Activated naive CD4-positive, alpha-beta T cell treated with anti-CD3 and anti-CD28 coated beads for 36 hours (primary cell): ENCODE measurements around the gene KLHL20. TPM values are rescaled to one million over a fixed set of nuclear protein-coding genes. Genes with fewer than 3 reads are reported as not detected.
"Not testable (repeated sequence)": the region's sequence is repeated elsewhere in the genome, so short reads cannot be mapped to it uniquely, and the experiment has no call there.

Source experiments
- CTCF ChIA-PET: fragments of 350-600 bp; sonication (Branson Sonifier 250); formaldehyde crosslinking; loops from one replicate; lab custom pipeline; 2021; ENCODE audit warnings: antibody characterized with exemption; lab: Charles Lee
- DNase-seq: peaks from one replicate; pipeline ENCODE4 v3.0.0-alpha.2; 2020
- H3K27ac Mint-ChIP-seq: one replicate; pipeline ENCODE4 v1.8.0; 2021; ENCODE audit warnings: mild to moderate bottlenecking, mixed read lengths
- H3K27me3 Mint-ChIP-seq: one replicate; pipeline ENCODE4 v1.8.0; 2021; ENCODE audit warnings: low read depth, mixed read lengths
- H3K36me3 Mint-ChIP-seq: one replicate; pipeline ENCODE4 v1.8.0; 2021; ENCODE audit warnings: low read depth, mixed read lengths
- H3K4me1 Mint-ChIP-seq: one replicate; pipeline ENCODE4 v1.8.0; 2021; ENCODE audit warnings: low read depth, mixed read lengths
- H3K4me3 Mint-ChIP-seq: one replicate; pipeline ENCODE4 v1.8.0; 2021; ENCODE audit warnings: mild to moderate bottlenecking, moderate library complexity, mixed read lengths
- H3K9me3 Mint-ChIP-seq: one replicate; pipeline ENCODE4 v1.8.0; 2021; ENCODE audit warnings: mixed read lengths
- intact Hi-C: fragments of 100-400 bp; cut with micrococcal nuclease; formaldehyde crosslinking; loops from one replicate; pipeline ENCODE4 v1.15.1; 2023
- total RNA-seq, 2 experiments: library from RNA; stranded (reverse); gene quantifications; one replicate each; pipeline ENCODE4 v1.2.3, GENCODE V29; 2021

Gene KLHL20
- total RNA-seq, 2 experiments from 2014 or later = 13.0 to 14.9 TPM

DNA sequence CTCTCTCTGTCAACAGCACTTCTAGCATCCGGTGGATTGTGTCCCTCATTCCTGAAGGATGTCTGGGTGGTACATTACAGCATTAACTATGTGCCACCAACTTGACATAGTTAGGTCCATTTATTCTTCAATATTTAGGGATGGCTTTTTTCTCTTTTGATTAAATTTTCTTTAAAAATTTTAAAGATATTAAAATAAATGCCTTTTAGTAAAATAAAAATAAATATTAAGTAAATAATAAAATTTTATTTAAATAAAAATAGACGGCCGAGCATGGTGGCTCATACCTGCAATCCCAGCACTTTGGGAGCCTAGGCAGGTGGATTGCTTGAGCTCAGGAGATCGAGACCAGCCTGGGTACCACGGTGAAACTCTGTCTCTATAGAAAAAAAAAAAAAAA is 9.7 kb upstream of the KLHL20 start:
- no peak for DNase-seq
- intact Hi-C loops = no loop called here
- no peak overlapping the region for H3K4me3 Mint-ChIP-seq
- CTCF ChIA-PET = no interaction called here
- H3K27me3 Mint-ChIP-seq = peaks cover 3% of the 10 kb centered on the region
- H3K4me1 Mint-ChIP-seq = no peaks in the 10 kb centered on the region
- H3K27ac Mint-ChIP-seq = no peak overlapping the region
- peaks cover 2% of the 10 kb centered on the region for H3K9me3 Mint-ChIP-seq
- H3K36me3 Mint-ChIP-seq = no peaks in the 10 kb centered on the region

DNA sequence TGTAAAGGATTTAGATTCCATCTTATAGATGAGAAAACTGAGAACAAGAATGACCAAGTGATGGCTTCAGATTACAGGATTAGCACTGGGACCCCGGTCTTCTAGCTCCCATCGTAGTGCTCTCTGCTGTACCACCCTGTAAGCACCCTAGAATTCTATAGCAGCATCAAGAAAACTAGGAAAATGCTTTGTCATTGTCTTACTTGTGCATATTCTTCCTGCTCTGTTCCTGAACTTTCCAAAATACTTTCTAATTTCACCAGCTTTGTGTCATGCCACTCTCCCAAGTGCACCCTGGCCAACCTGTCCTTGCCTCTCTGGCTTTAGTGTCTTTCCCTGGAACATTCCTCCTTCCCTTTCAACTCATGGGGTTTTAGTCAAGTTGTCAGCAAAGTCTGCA is 6.0 kb upstream of the KLHL20 start:
- H3K4me3 Mint-ChIP-seq = no peak overlapping the region
- CTCF ChIA-PET = interaction anchor here (0.8 kb wide), 1 partner anchor 277 kb away, joined by 3 read pairs; no protein-coding TSS in a partner anchor
- no peak for DNase-seq
- H3K27ac Mint-ChIP-seq = no peak overlapping the region
- peaks cover 16% of the 10 kb centered on the region for H3K27me3 Mint-ChIP-seq
- no peaks in the 10 kb centered on the region for H3K9me3 Mint-ChIP-seq
- no peaks in the 10 kb centered on the region for H3K4me1 Mint-ChIP-seq
- intact Hi-C loops = no loop called here
- H3K36me3 Mint-ChIP-seq = no peaks in the 10 kb centered on the region

DNA sequence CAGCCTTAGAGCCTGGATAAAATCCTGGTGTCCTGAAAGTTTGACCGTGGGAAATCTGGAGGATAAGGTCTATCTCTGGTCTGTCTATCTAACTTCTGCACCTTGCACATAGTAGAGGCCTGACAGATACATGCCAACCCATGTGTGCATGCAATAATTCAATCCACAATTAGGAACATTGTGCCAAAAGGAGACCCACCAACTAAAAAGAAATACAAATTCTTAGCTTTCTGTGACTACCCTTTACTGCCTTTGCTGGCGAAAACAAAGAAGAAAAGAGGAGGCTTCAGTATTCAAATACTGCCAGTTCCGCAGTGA is 381 bp upstream of the KLHL20 start:
- Mint-ChIP-seq H3K4me3 (peak overlapping the region; percentile 97), H3K27me3 (peaks cover 16% of the 10 kb centered on the region), H3K36me3 (no peaks in the 10 kb centered on the region), H3K9me3 (no peaks in the 10 kb centered on the region), H3K4me1 (peaks cover 9% of the 10 kb centered on the region), H3K27ac (peak overlapping the region; percentile 96)
- DNase-seq = no peak
- intact Hi-C loops = loop anchor here (1.0 to 10.0 kb wide), 7 partner anchors 110 to 1285 kb away; partner anchors contain the start of genes CACYBP, CENPL, DARS2 and PRDX6
- CTCF ChIA-PET = interaction anchor here (0.8 to 1.5 kb wide), 6 partner anchors 9 to 548 kb away, joined by 3 to 4 read pairs (median 4); partner anchors contain the start of gene DARS2

DNA sequence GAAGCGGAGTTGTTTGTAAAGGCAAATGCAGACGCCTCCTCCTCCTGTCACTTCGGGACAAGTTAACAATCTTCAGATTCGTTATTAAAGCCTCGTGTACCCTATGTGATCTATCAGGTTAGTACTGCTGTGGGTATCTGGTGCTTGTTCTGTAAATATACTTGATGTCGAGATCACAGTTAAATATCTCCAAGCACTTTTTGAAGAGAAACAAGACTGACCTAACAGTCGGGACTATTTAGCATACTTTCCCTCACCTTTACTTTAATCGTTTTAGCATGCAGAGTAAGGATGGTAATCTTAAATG is 710 bp downstream of the KLHL20 start:
- no peaks in the 10 kb centered on the region for H3K9me3 Mint-ChIP-seq
- peak overlapping the region; percentile 96 for H3K27ac Mint-ChIP-seq
- CTCF ChIA-PET = interaction anchor here (1.2 to 1.5 kb wide), 4 partner anchors 74 to 286 kb away, joined by 3 to 4 read pairs (median 4); partner anchors contain the start of gene DARS2
- no peaks in the 10 kb centered on the region for H3K36me3 Mint-ChIP-seq
- no peak for DNase-seq
- H3K27me3 Mint-ChIP-seq = peaks cover 9% of the 10 kb centered on the region
- intact Hi-C loops = loop anchor here (1.0 to 10.0 kb wide), 3 partner anchors 284 to 499 kb away; partner anchors contain the start of gene RABGAP1L
- H3K4me1 Mint-ChIP-seq = peaks cover 14% of the 10 kb centered on the region
- H3K4me3 Mint-ChIP-seq = peak overlapping the region; percentile 97

DNA sequence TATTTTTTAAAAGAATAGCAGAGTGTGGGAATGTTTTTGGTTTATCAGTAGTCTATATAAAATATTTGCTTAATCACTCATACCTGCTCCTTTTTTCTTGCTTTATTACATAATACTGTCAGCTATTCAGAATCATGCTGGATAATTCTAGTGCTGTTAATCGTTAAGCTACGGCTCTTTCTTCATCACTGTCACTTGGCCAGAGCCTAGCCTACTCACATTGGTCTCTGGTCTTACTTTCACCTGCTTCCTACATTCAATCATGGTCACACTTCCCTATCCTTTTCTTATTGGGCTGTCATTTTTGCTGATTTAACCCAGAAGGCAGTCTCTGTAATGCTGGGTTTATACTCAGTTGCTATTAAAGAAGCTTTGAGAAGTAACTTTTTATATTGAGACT is 2.5 kb downstream of the KLHL20 start:
- intact Hi-C loops = loop anchor here (10.0 kb wide), 1 partner anchor 498 kb away; no protein-coding TSS in a partner anchor
- Mint-ChIP-seq H3K4me1 (peaks cover 21% of the 10 kb centered on the region), H3K4me3 (no peak overlapping the region), H3K9me3 (no peaks in the 10 kb centered on the region), H3K27ac (no peak overlapping the region), H3K27me3 (no peaks in the 10 kb centered on the region), H3K36me3 (peaks cover 8% of the 10 kb centered on the region)
- CTCF ChIA-PET = interaction anchor here (0.8 kb wide), 1 partner anchor 287 kb away, joined by 3 read pairs; no protein-coding TSS in a partner anchor
- no peak for DNase-seq

DNA sequence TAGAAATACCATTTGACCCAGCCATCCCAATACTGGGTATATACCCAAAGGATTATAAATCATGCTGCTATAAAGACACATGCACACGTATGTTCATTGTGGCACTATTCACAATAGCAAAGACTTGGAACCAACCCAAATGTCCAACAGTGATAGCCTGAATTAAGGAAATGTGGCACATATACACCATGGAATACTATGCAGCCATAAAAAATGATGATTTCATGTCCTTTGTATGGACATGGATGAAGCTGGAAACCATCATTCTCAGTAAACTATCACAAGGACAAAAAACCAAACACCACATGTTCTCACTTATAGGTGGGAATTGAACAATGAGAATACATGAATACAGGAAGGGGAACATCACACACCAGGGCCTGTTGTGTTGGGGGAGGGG is 16.6 kb downstream of the KLHL20 start:
- CTCF ChIA-PET, H3K4me1 Mint-ChIP-seq, DNase-seq, intact Hi-C loops, H3K4me3 Mint-ChIP-seq, H3K27me3 Mint-ChIP-seq: not testable (repeated sequence)
- Mint-ChIP-seq H3K36me3 (peaks cover 27% of the 10 kb centered on the region), H3K9me3 (peaks cover 19% of the 10 kb centered on the region), H3K27ac (peak overlapping the region; percentile 13)

DNA sequence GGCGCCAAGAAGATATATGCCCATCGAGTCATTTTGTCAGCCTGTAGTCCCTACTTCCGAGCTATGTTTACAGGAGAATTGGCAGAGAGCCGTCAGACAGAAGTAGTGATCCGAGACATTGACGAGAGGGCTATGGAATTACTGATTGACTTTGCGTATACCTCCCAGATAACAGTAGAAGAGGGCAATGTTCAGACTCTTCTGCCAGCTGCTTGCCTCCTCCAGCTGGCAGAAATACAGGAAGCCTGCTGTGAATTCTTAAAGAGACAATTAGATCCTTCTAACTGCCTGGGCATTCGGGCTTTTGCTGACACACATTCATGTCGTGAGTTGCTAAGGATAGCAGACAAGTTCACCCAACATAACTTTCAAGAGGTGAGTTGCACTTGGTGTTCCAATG is 19.1 kb downstream of the KLHL20 start:
- Mint-ChIP-seq H3K4me3 (no peak overlapping the region), H3K4me1 (peaks cover 24% of the 10 kb centered on the region), H3K36me3 (peaks cover 41% of the 10 kb centered on the region), H3K27me3 (no peaks in the 10 kb centered on the region), H3K9me3 (peaks cover 17% of the 10 kb centered on the region), H3K27ac (no peak overlapping the region)
- no peak for DNase-seq
- CTCF ChIA-PET = interaction anchor here (0.6 kb wide), 1 partner anchor 14 kb away, joined by 3 read pairs; no protein-coding TSS in a partner anchor
- intact Hi-C loops = no loop called here

DNA sequence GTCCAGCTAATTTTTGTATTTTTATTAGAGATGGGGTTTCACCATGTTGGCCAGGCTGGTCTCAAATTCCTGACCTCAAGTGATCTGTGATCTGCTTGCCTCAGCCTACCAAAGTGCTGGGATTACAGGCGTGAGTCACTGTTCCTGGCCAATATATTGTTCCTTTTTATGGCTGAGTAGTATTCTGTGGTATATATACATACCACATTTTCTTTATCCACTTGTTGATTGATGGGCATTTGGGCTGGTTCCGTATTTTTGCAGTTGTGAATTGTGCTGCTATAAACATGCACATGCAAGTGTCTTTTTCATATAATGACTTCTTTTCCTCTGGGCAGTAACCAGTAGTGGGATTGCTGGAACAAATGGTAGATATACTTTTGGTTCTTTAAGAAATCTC is 21.3 kb downstream of the KLHL20 start:
- intact Hi-C loops, H3K27ac Mint-ChIP-seq, DNase-seq, CTCF ChIA-PET, H3K27me3 Mint-ChIP-seq, H3K4me3 Mint-ChIP-seq: not testable (repeated sequence)
- H3K4me1 Mint-ChIP-seq = peaks cover 35% of the 10 kb centered on the region
- peaks cover 55% of the 10 kb centered on the region for H3K36me3 Mint-ChIP-seq
- peaks cover 12% of the 10 kb centered on the region for H3K9me3 Mint-ChIP-seq

DNA sequence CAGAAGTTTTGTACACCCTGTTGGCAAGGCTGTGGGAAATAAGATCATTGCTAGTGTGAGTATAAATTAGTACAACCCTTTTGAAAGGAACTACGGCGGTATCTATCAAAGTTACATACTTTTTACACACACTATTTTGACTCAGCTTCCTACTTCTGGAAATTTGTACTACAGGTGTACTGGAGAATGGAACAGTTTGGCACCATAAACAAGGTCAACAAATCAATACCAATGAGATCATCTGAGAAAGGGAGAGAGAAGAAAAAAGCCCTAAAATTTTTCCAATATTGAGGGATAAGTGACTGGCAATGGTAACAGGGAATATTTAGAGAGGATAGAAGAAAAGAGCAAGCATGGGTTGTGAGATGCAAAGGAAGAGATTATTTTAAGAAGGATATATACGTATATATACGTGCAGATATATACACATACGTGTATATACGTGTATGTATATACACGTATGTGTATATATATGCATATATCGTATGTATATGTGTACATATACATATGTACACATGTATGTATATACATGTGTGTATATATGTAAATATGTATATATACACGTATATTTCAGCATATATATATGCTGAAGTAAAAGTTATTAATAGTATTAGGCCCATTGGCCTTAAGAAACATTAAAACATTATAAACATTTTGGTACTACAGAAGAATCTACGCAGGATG is 27.6 kb downstream of the KLHL20 start:
- no peak for DNase-seq
- H3K9me3 Mint-ChIP-seq = peaks cover 2% of the 10 kb centered on the region
- intact Hi-C loops = no loop called here
- H3K36me3 Mint-ChIP-seq = peaks cover 47% of the 10 kb centered on the region
- H3K27me3 Mint-ChIP-seq = no peaks in the 10 kb centered on the region
- no peak overlapping the region for H3K27ac Mint-ChIP-seq
- H3K4me1 Mint-ChIP-seq = peaks cover 28% of the 10 kb centered on the region
- CTCF ChIA-PET = no interaction called here
- H3K4me3 Mint-ChIP-seq = no peak overlapping the region

DNA sequence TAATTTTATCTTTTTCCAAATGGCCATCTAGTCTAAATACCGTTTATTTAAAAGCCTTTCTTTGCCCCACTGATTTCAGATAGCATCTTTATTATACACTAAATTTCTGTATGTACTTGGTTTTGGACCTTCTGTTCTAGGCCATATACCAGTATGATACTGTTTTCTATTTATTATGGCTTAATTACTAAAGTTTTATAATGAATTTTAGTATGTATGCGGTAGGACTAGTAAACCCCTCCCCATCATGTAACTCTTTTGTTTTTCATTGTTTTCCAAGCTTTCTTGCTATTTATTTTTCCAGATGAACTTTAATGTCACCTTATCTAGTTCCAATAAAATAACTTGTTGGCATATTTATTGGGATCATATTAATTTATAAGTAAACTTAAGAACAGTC is 29.9 kb downstream of the KLHL20 start:
- H3K4me3 Mint-ChIP-seq = no peak overlapping the region
- H3K27me3 Mint-ChIP-seq = no peaks in the 10 kb centered on the region
- CTCF ChIA-PET = no interaction called here
- peaks cover 33% of the 10 kb centered on the region for H3K36me3 Mint-ChIP-seq
- peaks cover 19% of the 10 kb centered on the region for H3K4me1 Mint-ChIP-seq
- DNase-seq = no peak
- H3K27ac Mint-ChIP-seq = no peak overlapping the region
- intact Hi-C loops = no loop called here
- H3K9me3 Mint-ChIP-seq = no peaks in the 10 kb centered on the region

DNA sequence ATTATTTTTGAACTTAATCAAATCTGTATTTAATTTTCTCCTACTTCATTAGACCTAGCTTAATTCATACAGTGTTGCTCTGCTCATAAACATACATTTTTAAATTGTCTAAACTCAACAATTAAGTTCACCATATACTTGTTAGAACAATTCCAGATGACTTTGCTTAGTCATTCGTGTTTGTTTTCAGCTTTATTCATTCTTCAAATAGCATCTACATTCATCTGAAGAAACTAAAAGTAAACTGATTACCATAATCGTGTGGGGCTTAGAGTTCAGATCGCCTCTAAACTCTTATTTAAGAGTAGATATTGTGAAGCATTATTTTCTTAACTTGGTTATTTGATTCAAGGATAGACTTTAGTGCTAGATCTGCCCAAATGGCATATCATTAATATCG is 34.4 kb downstream of the KLHL20 start:
- Mint-ChIP-seq H3K9me3 (no peaks in the 10 kb centered on the region), H3K4me1 (peaks cover 8% of the 10 kb centered on the region), H3K36me3 (peaks cover 9% of the 10 kb centered on the region), H3K27ac (no peak overlapping the region), H3K27me3 (no peaks in the 10 kb centered on the region), H3K4me3 (no peak overlapping the region)
- intact Hi-C loops = no loop called here
- DNase-seq = no peak
- CTCF ChIA-PET = interaction anchor here (0.7 to 1.0 kb wide), 4 partner anchors 69 to 320 kb away, joined by 3 to 7 read pairs (median 4); no protein-coding TSS in a partner anchor

DNA sequence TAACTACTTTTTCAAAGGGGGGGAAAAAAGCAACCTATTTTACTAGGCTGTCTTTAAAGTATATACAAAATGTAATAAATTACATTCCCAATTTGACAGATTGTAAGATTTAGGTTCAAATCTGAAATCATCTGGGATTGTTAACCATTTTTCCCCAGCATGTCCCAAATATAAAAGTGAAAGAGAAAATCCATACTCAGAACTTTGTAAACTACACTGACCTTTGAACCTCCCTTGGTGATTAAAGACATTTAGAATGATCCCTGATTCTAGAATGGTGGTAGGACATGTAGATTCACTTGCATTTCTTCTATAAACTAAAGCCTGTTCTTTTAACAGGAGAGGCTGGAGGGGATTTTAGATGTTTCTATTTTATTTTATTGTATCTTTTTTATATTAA is 39.0 kb downstream of the KLHL20 start:
- Mint-ChIP-seq H3K4me3 (no peak overlapping the region), H3K36me3 (peaks cover 29% of the 10 kb centered on the region), H3K27ac (no peak overlapping the region), H3K4me1 (no peaks in the 10 kb centered on the region), H3K27me3 (no peaks in the 10 kb centered on the region), H3K9me3 (no peaks in the 10 kb centered on the region)
- CTCF ChIA-PET = no interaction called here
- intact Hi-C loops = no loop called here
- no peak for DNase-seq

DNA sequence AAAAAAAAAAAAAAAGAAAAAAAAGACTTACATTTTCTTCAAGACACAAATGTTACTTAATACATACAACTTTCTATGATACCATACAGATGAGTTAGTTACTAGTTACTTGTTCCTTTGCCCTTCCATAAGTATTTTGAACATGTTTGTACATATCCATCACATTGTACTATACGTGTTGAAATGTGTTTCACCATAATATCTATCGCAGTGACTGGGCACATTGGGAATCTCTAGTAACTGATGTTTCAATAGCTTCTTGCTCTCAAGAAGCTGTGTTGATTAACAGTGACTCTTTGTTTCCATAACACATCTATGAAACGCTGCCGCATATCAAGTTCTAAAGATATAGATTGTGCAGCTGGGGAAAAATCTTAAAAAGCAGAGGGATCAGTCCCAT is 42.9 kb downstream of the KLHL20 start:
- H3K27ac Mint-ChIP-seq = no peak overlapping the region
- peaks cover 49% of the 10 kb centered on the region for H3K36me3 Mint-ChIP-seq

More for the DNA sequence above, 42.9 kb downstream of the KLHL20 start:
- CTCF ChIA-PET = no interaction called here
- Mint-ChIP-seq H3K9me3 (peaks cover 5% of the 10 kb centered on the region), H3K4me3 (no peak overlapping the region), H3K27me3 (no peaks in the 10 kb centered on the region), H3K4me1 (peaks cover 5% of the 10 kb centered on the region)
- intact Hi-C loops = no loop called here
- no peak for DNase-seq
